Fibroblast of the aortic adventitia (primary cell): Measurements from ENCODE around the gene BUD23. TPM values are rescaled to one million over a fixed set of nuclear protein-coding genes. Genes with fewer than 3 reads are reported as not detected.

Experiments used
- DNase-seq: peaks from one replicate; pipeline ENCODE4 v3.0.0-alpha.2; 2010; ENCODE audit warnings: low read depth
- H3K4me3 ChIP-seq: 2 replicates; pipeline ENCODE4 v1.5.1; 2011; ENCODE audit warnings: low read depth, mild to moderate bottlenecking, control low read depth, low read length, moderate library complexity
- CTCF ChIP-seq: IDR thresholded peaks from 2 replicates; pipeline ENCODE4 v1.5.1; 2011; ENCODE audit warnings: mild to moderate bottlenecking, low read length, control low read depth, inconsistent platforms; ENCODE audit not compliant: insufficient read depth
- small RNA-seq: library from RNA; depleted of rRNA; stranded (forward); fragments of <200 nt; gene quantifications from one replicate; pipeline ENCODE3, GENCODE V24; 2012
- total RNA-seq: library from RNA; depleted of rRNA; stranded (reverse); fragments of >200 nt; gene quantifications from 2 replicates; pipeline ENCODE4 v1.2.3, GENCODE V29; 2012; ENCODE audit warnings: low replicate concordance

BUD23 gene
- total RNA-seq, 1 donor, result 28.6 TPM

- TF ChIP-seq CTCF, result no peak
- H3K4me3 ChIP-seq, result no peak overlapping the region
- DNase-seq, result no peak
Observed at GRCh38 chr7:73741600-73741999, 58.2 kb downstream of the BUD23 start.

- TF ChIP-seq CTCF, result no peak
- DNase-seq, result no peak
- no peak overlapping the region for H3K4me3 ChIP-seq
Observed at GRCh38 chr7:73742338-73742752, 58.9 kb downstream of the BUD23 start.

DNA sequence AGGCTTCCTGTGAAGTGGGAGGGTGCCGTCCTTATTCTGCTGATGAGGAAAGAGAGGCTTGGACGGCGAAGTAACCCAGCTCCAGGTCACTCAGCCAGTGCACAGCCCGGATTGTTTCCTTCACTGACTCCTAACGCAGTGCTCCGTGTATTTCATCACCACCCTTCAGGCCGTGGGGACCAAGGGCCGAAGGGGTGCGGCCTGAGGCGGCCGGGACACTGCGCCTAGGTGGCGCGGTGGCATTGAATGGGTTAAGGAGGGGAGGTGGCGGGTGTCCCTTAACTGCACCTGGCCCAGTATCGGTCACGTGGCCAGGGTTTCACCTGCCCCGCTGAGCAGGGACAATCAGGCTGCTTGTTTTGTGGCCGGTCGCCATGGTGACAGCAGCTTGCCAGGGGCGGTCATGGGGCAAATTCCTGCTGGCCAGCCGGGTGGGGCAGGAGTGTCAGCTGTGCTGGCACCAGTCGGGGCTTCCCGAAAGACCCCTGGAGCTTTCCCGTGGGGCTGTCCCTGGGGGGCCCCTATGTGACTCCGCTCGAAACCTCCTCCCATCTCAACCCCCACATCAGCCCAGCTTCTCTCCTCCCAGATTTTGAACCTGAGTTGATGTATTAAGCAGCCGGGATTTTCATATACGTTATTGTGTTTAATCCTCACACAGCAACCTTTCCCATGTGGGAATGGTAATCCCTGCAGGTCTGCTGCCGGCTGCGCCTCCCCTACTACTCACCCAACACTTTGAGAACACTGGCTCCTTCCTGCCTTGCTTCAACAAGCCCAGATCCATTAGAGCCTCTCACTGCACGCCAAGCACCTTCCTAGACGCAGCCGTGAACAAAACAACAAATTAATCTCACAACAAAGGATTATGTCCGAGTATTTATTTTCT, 59.6 kb downstream of the BUD23 start:
- H3K4me3 ChIP-seq, result no peak overlapping the region
- no peak for TF ChIP-seq CTCF
- no peak for DNase-seq

GRCh38 chr7:73746378-73746777, 63.0 kb downstream of the BUD23 start:
- no peak for DNase-seq
- H3K4me3 ChIP-seq, result no peak overlapping the region
- no peak for TF ChIP-seq CTCF

Small RNA genes lying within 50 kb of the gene (small RNA-seq; reads per million reads assigned to genes)
- gene MIR4284, result not detected
- not detected for gene RN7SL265P

Other genes starting within 250 kb of the BUD23 start
- gene FZD9, start 249.8 kb upstream of the BUD23 start, total RNA-seq, result 0.25 and 0.27 TPM in 2 replicates
- 75.6 and 175 TPM in 2 replicates for gene BAZ1B, start 161.3 kb upstream of the BUD23 start, total RNA-seq
- gene BCL7B, start 125.9 kb upstream of the BUD23 start, total RNA-seq, result 23.4 and 34.2 TPM in 2 replicates
- gene TBL2, start 105.0 kb upstream of the BUD23 start, total RNA-seq, result 16.4 and 44.6 TPM in 2 replicates
- gene MLXIPL, start 59.1 kb upstream of the BUD23 start, total RNA-seq, result 0.72 and 2.0 TPM in 2 replicates
- 1.9 and 31.2 TPM in 2 replicates for gene VPS37D, start 15.8 kb upstream of the BUD23 start, total RNA-seq
- 1.9 and 3.4 TPM in 2 replicates for gene DNAJC30, start 144 bp upstream of the BUD23 start, total RNA-seq
- 3.6 and 27.9 TPM in 2 replicates for gene STX1A, start 36.1 kb downstream of the BUD23 start, total RNA-seq
- 5.0 and 14.8 TPM in 2 replicates for gene ABHD11, start 55.2 kb downstream of the BUD23 start, total RNA-seq
- not detected in 2 replicates for gene CLDN3, start 86.7 kb downstream of the BUD23 start, total RNA-seq
- 0.54 and 0.74 TPM in 2 replicates for gene CLDN4, start 147.4 kb downstream of the BUD23 start, total RNA-seq
- gene METTL27, start 158.9 kb downstream of the BUD23 start, total RNA-seq, result 6.1 and 10.7 TPM in 2 replicates
- not detected in 2 replicates for gene TMEM270, start 177.6 kb downstream of the BUD23 start, total RNA-seq